KOPT-K1 (cell line): Measurements from ENCODE around the gene KCNJ16.
"Not testable (repeated sequence)": the region's sequence is repeated elsewhere in the genome, so short reads cannot be mapped to it uniquely, and the experiment has no call there.

Experiments used
- H3K27ac ChIP-seq: fragments of 200-600 bp; sonication (generic); 2 replicates; pipeline ENCODE4 v1.5.1; 2016; ENCODE audit warnings: antibody characterized with exemption, mild to moderate bottlenecking, low read depth, low read length; ENCODE audit not compliant: poor library complexity, severe bottlenecking
- H3K36me3 ChIP-seq: fragments of 200-600 bp; sonication (generic); 2 replicates; pipeline ENCODE4 v1.5.1; 2017; ENCODE audit warnings: antibody characterized with exemption, mild to moderate bottlenecking, low read length, moderate library complexity; ENCODE audit not compliant: insufficient read depth
- H3K9me3 ChIP-seq: fragments of 200-600 bp; sonication (generic); 2 replicates; pipeline ENCODE4 v1.5.1; 2017; ENCODE audit warnings: antibody characterized with exemption, low read length, mild to moderate bottlenecking; ENCODE audit not compliant: insufficient read depth, poor library complexity, severe bottlenecking

Gene KCNJ16

DNA sequence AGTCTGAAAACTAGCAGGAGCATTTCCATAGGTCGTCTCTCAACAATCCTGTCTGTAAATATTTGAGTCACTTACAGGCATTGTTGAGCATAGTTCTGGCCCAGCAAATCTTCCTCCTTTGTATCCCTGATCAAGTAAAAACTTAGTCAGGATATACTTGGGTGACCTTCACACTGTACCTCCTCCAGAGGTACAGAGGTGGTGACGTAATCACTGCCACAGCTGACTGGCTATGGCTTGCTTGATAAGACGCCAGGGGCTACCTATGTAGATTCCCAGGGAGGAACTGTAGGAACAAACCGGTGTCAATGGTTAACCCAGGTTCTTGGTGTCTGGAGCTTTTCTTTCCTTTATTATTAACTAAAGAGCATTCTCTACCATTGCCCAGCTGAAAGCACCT, at the start of gene KCNJ16:
KCNJ16 (plus strand) TSS at position 270 of the 400 bp plus-strand sequence. CDS start 56,863 bp downstream, outside the sequence.
- Histone ChIP-seq H3K27ac (no peak within 1 kb of the TSS), H3K9me3 (no peaks in the 10 kb centered on the region), H3K36me3 (no peaks in the 10 kb centered on the region)

DNA sequence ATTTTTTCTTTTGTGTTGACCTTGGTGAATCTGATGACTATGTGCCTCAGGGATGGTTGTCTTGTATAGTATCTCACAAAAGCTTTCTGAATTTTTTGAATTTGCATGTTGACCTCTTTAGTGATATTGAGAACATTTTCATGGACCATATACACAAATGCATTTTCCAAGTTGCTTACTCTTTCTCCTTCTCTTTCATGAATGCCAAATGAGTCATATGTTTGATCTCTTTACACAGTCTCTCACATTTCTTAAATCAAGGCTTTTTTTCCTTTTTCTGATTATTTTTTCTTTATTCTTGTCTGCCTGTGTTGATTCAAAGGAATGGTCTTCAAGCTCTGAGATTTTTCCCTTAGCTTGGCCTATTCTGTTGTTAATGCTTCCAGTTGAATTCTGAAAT, 46.6 kb upstream of the KCNJ16 start:
- Histone ChIP-seq H3K9me3 (no peaks in the 10 kb centered on the region), H3K27ac (no peak overlapping the region), H3K36me3 (no peaks in the 10 kb centered on the region)

DNA sequence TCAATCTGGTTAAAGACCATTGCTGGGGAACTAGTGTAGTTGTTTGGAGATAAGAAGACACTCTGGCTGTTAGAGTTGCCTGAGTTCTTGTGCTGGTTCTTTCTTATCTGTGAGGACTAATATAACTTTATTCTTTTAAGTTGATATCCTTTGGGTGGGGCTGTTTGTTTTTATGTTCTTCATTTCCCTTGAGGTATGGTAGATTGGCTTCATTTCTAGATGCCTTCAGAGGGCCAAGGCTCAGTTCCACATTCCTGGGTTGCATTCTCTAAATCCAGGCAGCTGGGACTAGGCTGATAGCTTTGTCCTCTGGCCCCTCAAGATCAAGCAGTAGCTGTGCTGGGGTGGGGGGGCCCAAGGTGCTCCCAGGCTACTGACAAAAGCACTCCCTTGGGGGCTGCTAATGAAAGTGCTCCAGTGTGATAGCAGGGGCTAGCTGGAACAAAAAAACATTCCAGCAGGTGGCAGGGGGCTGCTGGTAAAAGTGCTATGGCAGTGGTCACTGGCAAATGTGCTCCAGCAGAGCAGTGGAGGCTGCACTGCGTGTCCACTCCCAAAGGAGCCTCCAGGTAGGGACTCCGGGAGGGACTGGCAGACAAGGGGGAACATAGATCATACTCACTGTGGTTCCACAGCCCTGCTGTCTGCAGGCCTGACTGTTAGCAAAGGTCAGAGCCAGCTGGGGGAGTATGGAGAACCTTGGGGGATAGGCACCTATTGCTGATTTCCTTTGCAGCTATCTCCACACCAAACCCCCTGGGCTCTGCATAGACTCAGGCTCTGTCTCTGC, 45.9 kb upstream of the KCNJ16 start:
- no peaks in the 10 kb centered on the region for H3K36me3 ChIP-seq
- H3K27ac ChIP-seq: no peak overlapping the region
- no peaks in the 10 kb centered on the region for H3K9me3 ChIP-seq

DNA sequence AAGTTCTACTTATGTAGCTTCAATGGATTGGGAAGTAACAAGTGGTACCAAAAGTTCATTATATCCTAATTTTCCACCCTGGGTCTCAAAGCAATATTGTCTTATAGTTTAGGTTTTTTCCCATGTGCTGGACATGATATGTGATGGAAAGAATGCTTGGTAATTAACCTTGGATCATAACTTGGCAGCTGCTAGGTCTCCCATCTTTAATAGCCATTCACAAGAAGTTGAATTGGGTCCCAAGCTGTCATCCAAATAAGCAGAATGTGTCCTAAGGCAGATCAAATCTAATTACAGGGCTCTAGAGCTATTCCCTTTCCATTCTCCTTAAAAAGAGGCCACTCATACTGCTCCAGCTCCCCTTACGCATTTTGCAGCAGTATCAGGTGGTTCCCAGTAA, 44.7 kb upstream of the KCNJ16 start:
- Histone ChIP-seq H3K27ac (no peak overlapping the region), H3K9me3 (no peaks in the 10 kb centered on the region), H3K36me3 (no peaks in the 10 kb centered on the region)

DNA sequence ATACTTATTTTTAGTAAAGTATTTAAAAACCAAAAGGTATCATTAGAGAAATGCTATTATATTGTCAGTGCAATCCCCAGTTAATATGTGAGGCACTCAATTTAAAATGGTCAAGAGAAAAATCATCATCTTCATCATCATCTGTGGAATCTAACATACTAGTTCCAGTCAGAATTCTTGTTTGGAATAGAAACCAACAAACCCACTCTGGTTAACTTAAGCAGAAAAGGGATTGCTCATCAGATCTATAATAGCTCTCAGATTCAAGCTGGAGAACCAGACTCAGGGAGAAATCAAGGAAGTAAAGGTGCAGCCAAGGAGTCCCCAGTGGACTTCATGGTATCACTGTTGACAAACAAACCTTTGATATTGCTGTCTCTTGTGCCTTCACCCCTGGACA, 43.7 kb upstream of the KCNJ16 start:
- H3K36me3 ChIP-seq: no peaks in the 10 kb centered on the region
- no peaks in the 10 kb centered on the region for H3K9me3 ChIP-seq
- no peak overlapping the region for H3K27ac ChIP-seq

DNA sequence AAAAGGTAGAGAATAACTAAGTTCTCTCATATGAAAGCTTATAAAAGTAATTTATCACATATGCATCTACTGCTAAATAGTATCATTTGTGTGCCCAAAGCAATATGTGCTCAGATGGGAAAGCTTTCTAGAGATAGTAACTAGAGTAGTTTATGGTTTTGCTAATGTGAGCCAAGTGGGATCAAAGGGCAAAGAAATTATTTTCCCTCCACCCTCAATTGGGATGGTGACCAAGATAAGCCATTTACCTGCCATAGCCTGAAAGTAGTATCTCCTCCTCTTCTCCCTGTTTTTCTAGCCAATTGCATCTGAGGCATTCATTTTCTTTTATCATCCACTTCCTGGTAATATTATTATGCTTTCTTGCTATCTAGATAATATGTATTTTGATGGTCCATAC, 41.9 kb upstream of the KCNJ16 start:
- no peaks in the 10 kb centered on the region for H3K9me3 ChIP-seq
- H3K27ac ChIP-seq: no peak overlapping the region
- H3K36me3 ChIP-seq: no peaks in the 10 kb centered on the region

DNA sequence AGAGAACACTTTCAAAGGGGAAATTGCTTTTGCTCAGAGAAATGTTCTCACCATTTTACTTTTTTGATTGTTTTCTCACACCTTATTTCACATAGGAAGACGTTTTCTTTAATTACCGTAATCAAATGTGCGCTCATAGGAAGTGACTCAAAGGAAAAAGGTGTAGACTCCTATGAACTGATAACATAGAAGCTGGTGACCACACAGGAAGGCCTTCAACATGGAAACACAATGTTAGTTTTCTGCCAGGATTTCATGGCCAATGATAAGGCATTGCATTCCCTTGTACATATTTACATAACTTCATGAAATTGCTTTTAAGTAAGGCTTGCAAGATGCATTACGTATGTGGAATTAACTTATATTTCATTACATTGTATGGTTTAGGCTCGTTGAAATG, 40.9 kb upstream of the KCNJ16 start:
- Histone ChIP-seq H3K9me3 (no peaks in the 10 kb centered on the region), H3K27ac (no peak overlapping the region), H3K36me3 (no peaks in the 10 kb centered on the region)

DNA sequence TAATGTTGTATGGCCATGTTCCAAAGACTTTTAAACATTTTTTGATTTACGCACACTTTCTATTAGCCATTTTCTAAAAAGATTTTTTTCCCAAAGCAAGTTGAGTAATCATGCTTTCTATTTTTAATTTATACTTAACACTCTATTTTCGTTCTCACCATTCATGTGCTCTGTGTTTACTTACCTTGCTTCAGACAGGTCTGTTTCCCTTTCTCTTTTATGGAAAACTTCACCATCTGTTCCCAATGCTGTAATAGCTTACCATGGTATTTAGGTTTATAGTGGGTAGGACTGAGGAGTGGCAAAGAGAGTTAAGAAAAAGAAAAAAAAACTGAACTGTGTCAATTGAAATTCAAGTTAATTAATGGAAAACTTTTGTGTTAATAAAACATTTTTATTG, 37.5 kb upstream of the KCNJ16 start:
- Histone ChIP-seq H3K27ac (no peak overlapping the region), H3K36me3 (no peaks in the 10 kb centered on the region), H3K9me3 (no peaks in the 10 kb centered on the region)

DNA sequence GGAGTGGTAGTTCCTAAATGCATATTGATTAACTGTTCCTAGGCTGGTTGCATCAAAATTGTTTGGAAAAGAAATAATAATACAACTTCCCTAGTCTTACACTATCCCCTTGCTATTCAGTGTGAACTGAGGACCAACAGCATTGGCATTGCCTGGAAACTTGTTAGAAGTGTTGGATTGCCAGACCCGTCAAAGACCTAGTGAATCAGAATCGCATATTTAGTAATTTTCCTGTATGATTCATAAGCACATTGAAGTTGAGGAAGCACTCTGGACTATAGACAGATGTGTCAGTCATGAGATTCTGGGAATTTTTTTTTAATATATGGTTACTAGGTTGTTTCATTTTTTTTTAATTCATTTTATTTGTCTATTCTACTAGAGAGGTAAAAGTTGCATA, 34.7 kb upstream of the KCNJ16 start:
- Histone ChIP-seq H3K36me3 (no peaks in the 10 kb centered on the region), H3K9me3 (no peaks in the 10 kb centered on the region), H3K27ac (no peak overlapping the region)

DNA sequence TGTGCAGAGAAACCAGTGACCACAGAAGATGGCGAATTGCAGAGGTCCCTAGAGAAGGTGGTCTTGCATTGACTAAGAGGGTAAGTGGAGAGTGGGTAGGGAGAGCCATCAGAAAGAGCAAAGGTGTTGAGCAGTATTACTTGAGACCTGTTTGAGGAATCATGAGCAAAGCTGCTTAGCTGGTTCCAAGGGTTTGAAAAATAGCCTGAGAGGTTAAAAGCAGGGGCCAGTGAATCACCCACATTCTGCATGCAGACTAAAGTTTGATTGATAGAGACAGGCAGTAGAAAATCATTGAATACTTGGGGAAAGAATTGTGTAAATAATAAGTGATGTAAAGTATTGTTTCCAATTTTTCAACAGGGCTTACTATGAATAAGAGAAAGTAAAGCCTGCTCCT, 34.0 kb upstream of the KCNJ16 start:
- no peaks in the 10 kb centered on the region for H3K9me3 ChIP-seq
- no peak overlapping the region for H3K27ac ChIP-seq

DNA sequence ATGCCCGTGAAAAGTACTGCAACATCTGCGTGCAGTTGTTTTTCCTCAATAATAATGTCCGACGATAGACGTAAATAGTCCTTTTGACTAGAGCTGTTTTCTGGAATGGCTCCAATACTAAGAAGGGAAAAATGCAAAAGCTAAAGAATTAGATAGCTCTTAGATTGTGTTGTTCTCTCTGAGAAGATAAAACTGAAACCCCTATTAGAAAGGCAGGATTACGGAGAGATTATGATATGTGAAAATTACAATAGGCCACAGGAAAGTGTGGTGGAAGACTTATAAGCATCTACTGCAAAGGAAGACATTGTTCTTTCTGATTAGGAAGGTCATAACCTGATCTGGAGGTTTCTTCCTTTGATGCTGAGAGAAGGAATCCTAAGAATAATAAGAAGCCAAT, 33.5 kb upstream of the KCNJ16 start:
- no peaks in the 10 kb centered on the region for H3K36me3 ChIP-seq
- no peak overlapping the region for H3K27ac ChIP-seq
- H3K9me3 ChIP-seq: no peaks in the 10 kb centered on the region

More for the DNA sequence above, 34.0 kb upstream of the KCNJ16 start:
- H3K36me3 ChIP-seq: no peaks in the 10 kb centered on the region

DNA sequence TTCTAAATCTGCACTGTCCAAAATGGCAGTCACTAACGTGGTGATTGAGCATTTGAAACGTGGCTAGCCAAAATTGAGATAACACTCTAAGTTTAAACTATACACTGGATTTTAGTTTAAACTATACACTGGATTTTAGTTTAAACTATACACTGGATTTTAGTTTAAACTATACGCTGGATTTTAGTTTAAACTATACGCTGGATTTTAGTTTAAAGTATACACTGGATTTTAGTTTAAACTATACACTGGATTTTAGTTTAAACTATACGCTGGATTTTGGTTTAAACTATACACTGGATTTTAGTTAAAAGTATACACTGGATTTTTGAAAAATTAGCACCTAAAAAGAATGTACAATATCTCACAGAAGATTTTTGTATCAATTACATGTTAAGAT, 29.2 kb upstream of the KCNJ16 start:
- not testable (repeated sequence) for H3K36me3 ChIP-seq, H3K9me3 ChIP-seq, H3K27ac ChIP-seq

DNA sequence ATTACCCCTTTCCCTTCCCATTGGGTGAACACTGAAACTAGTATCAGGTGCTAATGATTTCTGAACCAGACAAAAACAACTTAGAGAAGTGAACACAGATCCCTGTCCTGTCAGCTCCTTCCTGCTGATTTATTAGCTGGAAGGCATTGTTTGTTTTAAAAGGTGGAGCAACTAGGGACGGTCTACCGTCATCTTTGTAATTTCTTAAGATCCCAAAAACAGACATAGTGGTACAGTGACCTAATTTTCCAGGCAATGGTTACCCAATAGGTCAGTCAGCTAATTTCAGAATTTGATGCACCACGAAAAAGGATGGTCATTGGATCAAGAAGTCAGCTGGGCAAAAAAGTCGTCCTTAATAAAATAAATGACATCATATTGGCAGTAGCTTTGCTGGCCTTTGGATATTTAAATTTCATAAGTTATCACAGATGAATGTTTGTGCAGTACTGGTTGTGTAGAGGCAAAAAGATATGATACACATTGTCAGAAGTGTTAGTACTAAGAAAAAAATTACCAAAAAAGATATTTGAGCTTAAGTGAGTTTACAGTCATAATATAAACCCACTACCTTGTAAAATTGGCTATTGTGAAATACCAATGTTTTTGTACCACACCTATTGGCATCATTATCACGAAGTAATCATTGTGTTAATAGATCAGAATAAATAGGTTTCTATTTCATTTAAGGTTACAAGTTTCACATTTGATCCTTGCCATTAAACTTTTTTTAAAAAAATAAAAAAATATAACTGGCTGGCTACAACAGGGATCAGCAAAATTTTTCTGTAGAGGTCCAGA, 27.2 kb upstream of the KCNJ16 start:
- Histone ChIP-seq H3K36me3 (no peaks in the 10 kb centered on the region), H3K27ac (no peak overlapping the region), H3K9me3 (no peaks in the 10 kb centered on the region)

DNA sequence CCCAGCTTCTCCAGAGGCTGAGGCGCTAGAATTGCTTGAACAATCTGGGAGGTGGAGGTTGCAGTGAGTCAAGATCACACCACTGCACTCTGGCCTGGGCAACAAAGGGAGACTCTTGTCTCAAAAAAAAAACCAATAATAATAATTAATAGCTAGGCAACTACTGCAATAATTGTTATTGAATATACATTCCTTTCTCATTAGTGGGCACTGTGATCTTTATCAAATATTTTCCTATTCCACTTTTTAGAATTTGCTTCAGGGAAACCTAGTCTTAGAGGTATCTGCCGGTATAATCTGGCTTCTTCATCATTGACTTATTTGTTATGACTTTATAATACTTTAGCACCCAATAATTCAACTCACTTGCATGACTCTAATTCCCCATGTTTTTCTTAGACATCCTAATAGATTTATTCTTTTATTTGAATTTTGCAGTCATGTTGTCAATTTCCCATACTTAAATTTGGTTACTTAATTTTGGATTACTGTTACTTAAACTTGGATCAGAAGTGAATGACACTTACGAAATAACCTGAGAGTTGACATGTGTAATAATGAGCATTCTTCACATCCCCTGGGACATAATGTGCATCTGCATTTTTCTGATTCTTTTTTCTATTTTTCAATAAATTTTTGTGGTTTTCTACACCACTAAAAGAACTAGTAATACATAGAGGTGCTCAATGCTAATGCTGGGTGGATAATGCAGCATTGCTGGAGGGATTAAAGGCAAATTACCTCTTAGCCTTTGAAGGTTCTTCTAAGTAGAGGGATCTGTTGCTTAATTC, 25.0 kb upstream of the KCNJ16 start:
- Histone ChIP-seq H3K9me3 (no peaks in the 10 kb centered on the region), H3K36me3 (no peaks in the 10 kb centered on the region), H3K27ac (no peak overlapping the region)

DNA sequence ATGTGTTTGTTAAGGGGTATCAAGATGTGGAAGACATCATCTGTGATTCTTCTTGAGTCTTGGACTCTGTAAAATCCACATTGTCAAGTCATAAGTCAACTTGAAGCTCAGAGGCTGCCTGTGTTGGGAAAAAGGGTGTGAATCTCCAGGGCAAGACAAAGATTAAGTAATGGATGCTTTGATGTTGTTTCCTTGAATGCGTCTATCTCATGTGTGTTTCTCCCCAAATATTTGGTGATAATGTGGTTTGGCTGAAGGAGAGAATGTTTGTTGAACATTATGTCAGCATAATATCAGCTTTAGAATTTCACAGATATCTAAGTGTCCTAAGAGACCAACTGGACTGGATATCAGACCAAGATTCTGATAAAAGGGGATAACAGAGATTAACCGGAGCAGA, 24.1 kb upstream of the KCNJ16 start:
- no peaks in the 10 kb centered on the region for H3K36me3 ChIP-seq
- H3K27ac ChIP-seq: no peak overlapping the region
- H3K9me3 ChIP-seq: no peaks in the 10 kb centered on the region
